ENCODE results near the gene SLC2A9. TPM values are rescaled to one million over a fixed set of nuclear protein-coding genes. Genes with fewer than 3 reads are reported as not detected.
A peak's percentile ranks its signal among the peaks of the same experiment; 100 is the strongest.

SLC2A9 gene
- total RNA-seq, 2 experiments from 2014 or later, result 0.39 to 0.76 TPM

DNA sequence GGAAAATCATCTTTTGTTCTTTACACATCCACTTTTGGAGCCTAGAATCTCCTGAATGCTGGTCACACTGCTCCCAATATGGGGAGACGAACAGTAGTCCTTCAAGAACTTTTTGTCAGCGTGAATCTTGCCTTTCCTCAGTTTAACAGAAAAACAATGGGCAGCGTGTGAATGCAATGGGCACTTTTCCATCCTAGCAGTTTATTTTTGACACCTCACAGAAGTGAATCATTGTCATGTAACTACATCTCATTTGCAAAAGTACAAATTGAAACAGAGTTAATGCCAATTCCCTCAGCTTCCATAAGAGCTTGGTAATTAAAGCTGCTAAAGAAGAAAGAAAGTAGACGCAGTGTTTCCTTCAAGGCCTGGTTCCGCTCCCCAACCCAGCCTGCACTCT lies 154.4 kb downstream of the SLC2A9 start:
- no peak overlapping the region for H3K4me3 Mint-ChIP-seq
- ATAC-seq (no peak), DNase-seq (no peak)
- H3K4me1 Mint-ChIP-seq, result no peaks in the 10 kb centered on the region
- CTCF ChIA-PET, result no interaction called here
- intact Hi-C loops (cut with DNase I, micrococcal nuclease), result no loop called here
- POLR2A ChIA-PET, result no interaction called here
- no peaks in the 10 kb centered on the region for H3K36me3 Mint-ChIP-seq (ENCODE audit: low read depth)
- peaks cover 4% of the 10 kb centered on the region for H3K27me3 Mint-ChIP-seq
- no peaks in the 10 kb centered on the region for H3K9me3 Mint-ChIP-seq (ENCODE audit: low read depth)
- H3K27ac Mint-ChIP-seq, result no peak overlapping the region

- ChIA-PET POLR2A (no interaction called here), CTCF (no interaction called here)
- no peaks in the 10 kb centered on the region for H3K9me3 Mint-ChIP-seq (ENCODE audit: low read depth)
- DNase-seq (no peak), ATAC-seq (no peak)
- H3K4me3 Mint-ChIP-seq, result no peak overlapping the region
- H3K27me3 Mint-ChIP-seq, result no peaks in the 10 kb centered on the region
- H3K27ac Mint-ChIP-seq, result no peak overlapping the region
- H3K36me3 Mint-ChIP-seq (ENCODE audit: low read depth), result no peaks in the 10 kb centered on the region
- intact Hi-C loops (cut with DNase I, micrococcal nuclease), result no loop called here
- H3K4me1 Mint-ChIP-seq, result no peaks in the 10 kb centered on the region
Measured at GRCh38 chr4:9861561-9861960, 159.7 kb downstream of the SLC2A9 start.

DNA sequence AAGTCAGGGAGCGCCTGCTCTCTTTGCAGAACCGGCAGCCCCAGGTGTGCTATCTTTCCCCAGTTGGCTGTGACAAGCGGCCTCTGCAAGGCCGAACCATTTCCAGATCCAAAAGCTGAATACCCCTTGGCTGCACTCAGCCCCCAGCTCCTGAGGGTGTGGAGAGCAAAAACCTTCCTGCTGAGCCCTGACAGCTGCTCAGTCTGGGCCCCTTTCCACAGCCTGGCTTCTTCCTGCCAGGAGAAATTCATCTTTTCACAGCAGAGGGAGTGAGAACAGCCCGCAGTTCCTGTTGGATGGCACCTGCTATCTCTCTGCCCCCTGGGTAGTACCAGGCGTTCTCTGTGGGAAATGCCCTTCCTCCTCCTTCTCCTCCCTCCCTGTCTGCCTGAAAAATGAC lies 161.5 kb downstream of the SLC2A9 start:
- POLR2A ChIA-PET, result no interaction called here
- Mint-ChIP-seq H3K36me3 (ENCODE audit: low read depth) (no peaks in the 10 kb centered on the region), H3K9me3 (ENCODE audit: low read depth) (peaks cover 6% of the 10 kb centered on the region), H3K27me3 (no peaks in the 10 kb centered on the region), H3K4me3 (no peak overlapping the region), H3K4me1 (no peaks in the 10 kb centered on the region), H3K27ac (no peak overlapping the region)
- CTCF ChIA-PET, result interaction anchor here (0.6 kb wide), 1 partner anchor 40 kb away, joined by 3 read pairs; no protein-coding TSS in a partner anchor
- ATAC-seq, result no peak
- intact Hi-C loops (cut with DNase I, micrococcal nuclease), result no loop called here
- no peak for DNase-seq

DNA sequence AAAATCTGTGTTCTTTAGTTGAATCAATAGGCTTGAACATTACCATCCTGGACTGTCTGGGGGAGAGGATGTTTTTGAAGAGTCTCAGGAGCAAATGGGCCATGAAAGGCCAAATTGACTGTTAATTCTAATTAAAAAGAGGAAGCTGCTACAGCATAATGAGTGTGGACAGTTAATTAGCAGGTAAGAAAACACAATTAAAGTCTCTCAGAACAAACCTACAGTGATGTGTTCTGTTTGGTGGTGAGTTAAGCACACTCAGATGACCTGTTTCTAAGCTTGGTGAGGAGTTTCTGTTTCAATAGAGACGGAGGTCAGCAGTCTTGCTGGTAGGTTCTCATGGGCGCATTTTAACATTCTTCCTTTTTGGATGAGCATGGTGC lies 171.8 kb downstream of the SLC2A9 start:
- Mint-ChIP-seq H3K27me3 (peaks cover 12% of the 10 kb centered on the region), H3K36me3 (ENCODE audit: low read depth) (no peaks in the 10 kb centered on the region), H3K4me3 (no peak overlapping the region), H3K27ac (no peak overlapping the region), H3K9me3 (ENCODE audit: low read depth) (no peaks in the 10 kb centered on the region), H3K4me1 (no peaks in the 10 kb centered on the region)
- ChIA-PET CTCF (interaction anchor here (0.5 kb wide), 1 partner anchor 168 kb away, joined by 3 read pairs; no protein-coding TSS in a partner anchor), POLR2A (no interaction called here)
- intact Hi-C loops (cut with DNase I, micrococcal nuclease), result no loop called here
- ATAC-seq (no peak), DNase-seq (no peak)

GRCh38 chr4:9847968-9848748 lies 173.1 kb downstream of the SLC2A9 start:
- ChIA-PET POLR2A (interaction anchor here (0.6 kb wide), 1 partner anchor 160 kb away, joined by 4 read pairs; no protein-coding TSS in a partner anchor), CTCF (no interaction called here)
- Mint-ChIP-seq H3K27me3 (peaks cover 12% of the 10 kb centered on the region), H3K27ac (no peak overlapping the region), H3K9me3 (ENCODE audit: low read depth) (no peaks in the 10 kb centered on the region), H3K4me3 (no peak overlapping the region), H3K4me1 (no peaks in the 10 kb centered on the region), H3K36me3 (ENCODE audit: low read depth) (no peaks in the 10 kb centered on the region)
- DNase-seq (no peak), ATAC-seq (no peak)
- intact Hi-C loops (cut with DNase I, micrococcal nuclease), result no loop called here

- DNase-seq (no peak), ATAC-seq (no peak)
- no peak overlapping the region for H3K4me3 Mint-ChIP-seq
- peaks cover 6% of the 10 kb centered on the region for H3K9me3 Mint-ChIP-seq (ENCODE audit: low read depth)
- intact Hi-C loops (cut with DNase I, micrococcal nuclease), result no loop called here
- POLR2A ChIA-PET, result interaction anchor here (0.5 kb wide), 1 partner anchor 24 kb away, joined by 4 read pairs; no protein-coding TSS in a partner anchor
- CTCF ChIA-PET, result no interaction called here
- peaks cover 12% of the 10 kb centered on the region for H3K27me3 Mint-ChIP-seq
- H3K36me3 Mint-ChIP-seq (ENCODE audit: low read depth), result no peaks in the 10 kb centered on the region
- no peak overlapping the region for H3K27ac Mint-ChIP-seq
- no peaks in the 10 kb centered on the region for H3K4me1 Mint-ChIP-seq
Measured at GRCh38 chr4:9845791-9846493, 175.4 kb downstream of the SLC2A9 start.

GRCh38 chr4:9841072-9841471 lies 180.2 kb downstream of the SLC2A9 start:
- ATAC-seq, result no peak
- Mint-ChIP-seq H3K36me3 (ENCODE audit: low read depth) (no peaks in the 10 kb centered on the region), H3K9me3 (ENCODE audit: low read depth) (peaks cover 9% of the 10 kb centered on the region), H3K4me1 (no peaks in the 10 kb centered on the region), H3K27me3 (peaks cover 4% of the 10 kb centered on the region), H3K27ac (no peak overlapping the region), H3K4me3 (no peak overlapping the region)
- ChIA-PET POLR2A (no interaction called here), CTCF (interaction anchor here (1.4 kb wide), 1 partner anchor 172 kb away, joined by 4 read pairs; no protein-coding TSS in a partner anchor)
- DNase-seq, result no peak
- intact Hi-C loops (cut with DNase I, micrococcal nuclease), result no loop called here

GRCh38 chr4:9835430-9835829 lies 185.9 kb downstream of the SLC2A9 start:
- ChIA-PET POLR2A (no interaction called here), CTCF (no interaction called here)
- Mint-ChIP-seq H3K36me3 (ENCODE audit: low read depth) (no peaks in the 10 kb centered on the region), H3K27ac (no peak overlapping the region), H3K4me3 (no peak overlapping the region), H3K27me3 (peaks cover 4% of the 10 kb centered on the region), H3K4me1 (no peaks in the 10 kb centered on the region), H3K9me3 (ENCODE audit: low read depth) (peaks cover 2% of the 10 kb centered on the region)
- no peak for ATAC-seq
- intact Hi-C loops (cut with DNase I, micrococcal nuclease), result no loop called here
- DNase-seq, result no peak

- DNase-seq (no peak), ATAC-seq (no peak)
- intact Hi-C loops (cut with DNase I, micrococcal nuclease), result no loop called here
Measured at GRCh38 chr4:9833421-9833820, 187.9 kb downstream of the SLC2A9 start.

GRCh38 chr4:9832640-9833039 lies 188.7 kb downstream of the SLC2A9 start:
- no peak overlapping the region for H3K4me3 Mint-ChIP-seq
- H3K36me3 Mint-ChIP-seq (ENCODE audit: low read depth), result no peaks in the 10 kb centered on the region
- no peaks in the 10 kb centered on the region for H3K9me3 Mint-ChIP-seq (ENCODE audit: low read depth)
- H3K27ac Mint-ChIP-seq, result no peak overlapping the region
- CTCF ChIA-PET, result interaction anchor here (0.7 to 1.1 kb wide), 2 partner anchors 18 to 58 kb away, joined by 4 read pairs; no protein-coding TSS in a partner anchor
- DNase-seq (no peak), ATAC-seq (no peak)
- intact Hi-C loops (cut with DNase I, micrococcal nuclease), result no loop called here
- H3K4me1 Mint-ChIP-seq, result no peaks in the 10 kb centered on the region
- POLR2A ChIA-PET, result no interaction called here
- peaks cover 2% of the 10 kb centered on the region for H3K27me3 Mint-ChIP-seq

More at GRCh38 chr4:9833421-9833820, 187.9 kb downstream of the SLC2A9 start:
- Mint-ChIP-seq H3K36me3 (ENCODE audit: low read depth) (no peaks in the 10 kb centered on the region), H3K4me3 (no peak overlapping the region), H3K4me1 (no peaks in the 10 kb centered on the region), H3K27ac (no peak overlapping the region), H3K9me3 (ENCODE audit: low read depth) (no peaks in the 10 kb centered on the region), H3K27me3 (peaks cover 2% of the 10 kb centered on the region)
- ChIA-PET CTCF (no interaction called here), POLR2A (no interaction called here)

DNA sequence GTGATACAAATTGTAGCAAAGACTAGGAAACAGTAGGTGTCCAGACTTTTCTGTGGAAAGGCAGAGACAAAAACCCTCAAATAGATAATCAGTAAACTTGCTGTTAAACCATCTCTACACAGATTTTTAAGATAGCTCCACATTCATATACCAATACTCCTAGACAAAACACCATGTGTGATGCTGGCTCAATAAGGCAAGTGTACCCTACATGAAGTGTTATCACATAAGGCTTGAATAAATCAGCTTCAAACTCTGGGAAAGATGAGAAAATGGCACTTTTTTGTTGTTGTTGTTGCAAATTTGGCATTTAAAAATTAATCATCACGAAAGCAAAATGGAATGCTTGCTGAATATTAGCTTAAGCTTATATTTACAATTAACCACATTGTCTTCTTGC lies 194.7 kb downstream of the SLC2A9 start:
- no peaks in the 10 kb centered on the region for H3K9me3 Mint-ChIP-seq (ENCODE audit: low read depth)
- H3K27me3 Mint-ChIP-seq, result peaks cover 7% of the 10 kb centered on the region
- H3K27ac Mint-ChIP-seq, result peak overlapping the region; percentile 11
- DNase-seq, result no peak
- ChIA-PET CTCF (interaction anchor here (0.6 kb wide), 1 partner anchor 15 kb away, joined by 3 read pairs; no protein-coding TSS in a partner anchor), POLR2A (no interaction called here)
- intact Hi-C loops (cut with DNase I, micrococcal nuclease), result loop anchor here in 1 of 2 experiments (5.0 kb wide), 1 partner anchor 176 kb away; no protein-coding TSS in a partner anchor
- H3K4me3 Mint-ChIP-seq, result no peak overlapping the region
- H3K36me3 Mint-ChIP-seq (ENCODE audit: low read depth), result no peaks in the 10 kb centered on the region
- no peak for ATAC-seq
- peaks cover 18% of the 10 kb centered on the region for H3K4me1 Mint-ChIP-seq

GRCh38 chr4:9825049-9825448 lies 196.2 kb downstream of the SLC2A9 start:
- no peak overlapping the region for H3K4me3 Mint-ChIP-seq
- H3K9me3 Mint-ChIP-seq (ENCODE audit: low read depth), result no peaks in the 10 kb centered on the region
- DNase-seq, result peak; percentile 78
- intact Hi-C loops (cut with DNase I, micrococcal nuclease), result loop anchor here in 1 of 2 experiments (1.0 to 5.0 kb wide), 3 partner anchors 9 to 356 kb away; no protein-coding TSS in a partner anchor
- ATAC-seq, result peak; percentile 98
- H3K27ac Mint-ChIP-seq, result peak overlapping the region; percentile 44
- peaks cover 12% of the 10 kb centered on the region for H3K27me3 Mint-ChIP-seq
- no peaks in the 10 kb centered on the region for H3K36me3 Mint-ChIP-seq (ENCODE audit: low read depth)
- ChIA-PET POLR2A (no interaction called here), CTCF (interaction anchor here (0.6 to 0.7 kb wide), 2 partner anchors 62 to 194 kb away, joined by 3 read pairs; no protein-coding TSS in a partner anchor)
- peaks cover 18% of the 10 kb centered on the region for H3K4me1 Mint-ChIP-seq

Measured in activated CD4-positive, alpha-beta T cell treated with anti-CD3 and anti-CD28 coated beads for 36 hours (primary cell).